SK-N-SH treated with all-trans-retinoic acid at 6 μM for 48 hours (cell line): ENCODE data around the gene ULK4.

Experiments
- ESRRG ChIP-seq: fragments of 250-450 bp; sonication (Bioruptor Pico); IDR thresholded peaks from 2 replicates; pipeline ENCODE4 v1.6.1; 2021; ENCODE audit warnings: mild to moderate bottlenecking
- TSHZ2 ChIP-seq: fragments of 250-450 bp; sonication (Bioruptor Pico); IDR thresholded peaks from 2 replicates; pipeline ENCODE4 v1.5.0; 2020; ENCODE audit warnings: mild to moderate bottlenecking, moderate library complexity
- ZFP3 ChIP-seq: fragments of 250-450 bp; sonication (Bioruptor Pico); IDR thresholded peaks from 2 replicates; pipeline ENCODE4 v1.5.0; 2020; ENCODE audit warnings: mild to moderate bottlenecking, moderate library complexity
- ZNF70 ChIP-seq: fragments of 450-650 bp; formaldehyde crosslinking; IDR thresholded peaks from 2 replicates; pipeline ENCODE4 v1.5.0; 2020; ENCODE audit warnings: mild to moderate bottlenecking, moderate library complexity
- TF ChIP-seq, protein P1 (sequence below): fragments of 250-450 bp; sonication (Bioruptor Pico); IDR thresholded peaks from 2 replicates; pipeline ENCODE4 v1.8.0; 2020; ENCODE audit warnings: mild to moderate bottlenecking, moderate library complexity, borderline replicate concordance

DNA sequence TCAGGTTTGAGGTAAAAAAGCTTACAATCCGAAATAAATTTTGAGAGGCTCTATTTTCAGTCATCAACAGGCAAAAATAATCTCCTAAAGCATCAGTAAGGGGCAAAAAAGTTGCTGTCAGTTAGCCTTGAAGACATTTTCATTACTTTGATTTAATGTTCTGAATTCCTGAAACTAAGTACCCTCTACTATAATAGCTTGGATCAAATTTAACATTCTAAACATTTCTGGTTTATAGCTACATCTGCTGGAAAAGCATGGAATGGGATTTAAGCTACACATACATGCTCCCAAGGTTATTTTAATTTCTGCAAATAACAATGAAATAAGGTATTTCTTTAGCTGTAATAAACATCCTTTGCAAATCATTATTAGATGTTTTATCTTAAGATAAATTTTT lies 245.4 kb downstream of the ULK4 start:
- no peak for TF ChIP-seq ZNF70 (CRISPR knock-in tag)
- no peak for TF ChIP-seq ESRRG (CRISPR knock-in tag)
- TF ChIP-seq, protein P1, sequence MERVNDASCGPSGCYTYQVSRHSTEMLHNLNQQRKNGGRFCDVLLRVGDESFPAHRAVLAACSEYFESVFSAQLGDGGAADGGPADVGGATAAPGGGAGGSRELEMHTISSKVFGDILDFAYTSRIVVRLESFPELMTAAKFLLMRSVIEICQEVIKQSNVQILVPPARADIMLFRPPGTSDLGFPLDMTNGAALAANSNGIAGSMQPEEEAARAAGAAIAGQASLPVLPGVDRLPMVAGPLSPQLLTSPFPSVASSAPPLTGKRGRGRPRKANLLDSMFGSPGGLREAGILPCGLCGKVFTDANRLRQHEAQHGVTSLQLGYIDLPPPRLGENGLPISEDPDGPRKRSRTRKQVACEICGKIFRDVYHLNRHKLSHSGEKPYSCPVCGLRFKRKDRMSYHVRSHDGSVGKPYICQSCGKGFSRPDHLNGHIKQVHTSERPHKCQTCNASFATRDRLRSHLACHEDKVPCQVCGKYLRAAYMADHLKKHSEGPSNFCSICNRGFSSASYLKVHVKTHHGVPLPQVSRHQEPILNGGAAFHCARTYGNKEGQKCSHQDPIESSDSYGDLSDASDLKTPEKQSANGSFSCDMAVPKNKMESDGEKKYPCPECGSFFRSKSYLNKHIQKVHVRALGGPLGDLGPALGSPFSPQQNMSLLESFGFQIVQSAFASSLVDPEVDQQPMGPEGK (CRISPR knock-in tag) = no peak
- no peak for TF ChIP-seq TSHZ2
- no peak for TF ChIP-seq ZFP3 (CRISPR knock-in tag)
